HUES6 (cell line): ENCODE measurements around the gene DHX30.
"Not testable (repeated sequence)": the region's sequence is repeated elsewhere in the genome, so short reads cannot be mapped to it uniquely, and the experiment has no call there.

Experiments
- H3K27ac ChIP-seq: 2 replicates; pipeline ENCODE4 v1.7.0; 2013; ENCODE audit warnings: low read depth, mild to moderate bottlenecking, low read length, inconsistent platforms
- H3K27me3 ChIP-seq: 2 replicates; pipeline ENCODE4 v1.6.1; 2013; ENCODE audit warnings: low read length; ENCODE audit not compliant: control insufficient read depth, insufficient read depth
- H3K36me3 ChIP-seq: 2 replicates; pipeline ENCODE4 v1.6.1; 2013; ENCODE audit warnings: low read length; ENCODE audit not compliant: control insufficient read depth, insufficient read depth
- H3K4me1 ChIP-seq: 2 replicates; pipeline ENCODE4 v1.6.1; 2013; ENCODE audit warnings: low read length; ENCODE audit not compliant: control insufficient read depth, insufficient read depth
- H3K4me3 ChIP-seq: 2 replicates; pipeline ENCODE4 v1.5.1; 2013; ENCODE audit warnings: low read depth, low read length
- H3K9ac ChIP-seq: one replicate; pipeline ENCODE4 v1.6.1; 2013; ENCODE audit warnings: mild to moderate bottlenecking, low read length
- H3K9me3 ChIP-seq: 2 replicates; pipeline ENCODE4 v1.6.1; 2013; ENCODE audit warnings: low read depth, low read length; ENCODE audit not compliant: control insufficient read depth, insufficient read depth

The DHX30 gene

DNA sequence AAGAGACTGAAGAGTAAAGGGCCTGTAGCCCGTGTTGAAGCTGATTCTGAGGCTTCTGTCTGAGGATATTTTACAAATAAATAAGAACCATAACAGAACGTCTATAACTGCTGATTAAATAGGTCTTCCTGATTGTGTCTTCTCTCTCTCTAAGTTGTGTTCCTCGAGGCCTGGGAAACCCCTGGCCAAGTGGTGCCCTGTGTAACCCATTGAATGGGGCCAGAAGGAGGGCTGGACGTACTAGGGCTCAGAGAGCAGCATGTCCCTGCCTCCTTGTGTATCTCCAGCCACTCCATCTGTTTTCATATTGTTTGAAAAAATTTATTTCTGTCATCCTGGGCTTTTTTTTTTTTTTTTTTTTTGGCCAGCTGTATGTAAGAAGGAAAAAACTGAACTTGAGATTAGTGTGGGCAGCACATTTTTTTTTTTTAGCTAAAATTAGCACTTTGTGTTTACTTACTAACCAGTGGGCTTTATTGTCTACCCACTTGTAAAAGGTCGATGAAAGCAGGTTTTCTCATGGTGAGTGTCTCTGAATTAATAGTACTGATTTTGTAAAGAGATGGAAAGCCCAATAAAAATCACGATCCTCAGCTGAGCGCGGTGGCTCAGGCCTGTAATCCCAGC is 10.7 kb downstream of the DHX30 start:
- Histone ChIP-seq H3K4me1 (no peaks in the 10 kb centered on the region), H3K27me3 (no peaks in the 10 kb centered on the region), H3K9me3 (no peaks in the 10 kb centered on the region), H3K36me3 (peaks cover 71% of the 10 kb centered on the region), H3K9ac (no peak overlapping the region), H3K27ac (no peak overlapping the region), H3K4me3 (no peak overlapping the region)

DNA sequence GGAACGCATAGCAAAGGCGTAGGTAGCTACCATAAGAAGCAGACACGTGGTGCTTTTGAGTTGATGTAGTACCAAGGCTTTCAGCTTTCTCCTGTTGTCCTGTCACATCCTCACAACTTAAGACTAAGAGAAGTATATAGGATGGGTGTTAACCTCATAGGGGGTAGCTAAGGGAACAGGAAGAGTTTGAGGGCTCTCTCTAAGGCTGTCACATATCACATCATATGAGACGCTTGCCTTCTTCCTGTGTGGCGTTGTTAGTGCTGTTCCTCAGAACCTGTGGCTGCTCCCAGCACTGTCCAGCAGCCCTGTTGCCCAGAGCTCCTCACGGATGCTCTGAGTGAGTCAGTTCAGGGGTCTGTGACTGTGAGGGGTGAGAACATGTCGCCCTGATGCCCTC is 14.7 kb downstream of the DHX30 start:
- Histone ChIP-seq H3K27me3 (no peaks in the 10 kb centered on the region), H3K4me3 (no peak overlapping the region), H3K27ac (no peak overlapping the region), H3K4me1 (no peaks in the 10 kb centered on the region), H3K36me3 (peaks cover 69% of the 10 kb centered on the region), H3K9me3 (no peaks in the 10 kb centered on the region), H3K9ac (no peak overlapping the region)

DNA sequence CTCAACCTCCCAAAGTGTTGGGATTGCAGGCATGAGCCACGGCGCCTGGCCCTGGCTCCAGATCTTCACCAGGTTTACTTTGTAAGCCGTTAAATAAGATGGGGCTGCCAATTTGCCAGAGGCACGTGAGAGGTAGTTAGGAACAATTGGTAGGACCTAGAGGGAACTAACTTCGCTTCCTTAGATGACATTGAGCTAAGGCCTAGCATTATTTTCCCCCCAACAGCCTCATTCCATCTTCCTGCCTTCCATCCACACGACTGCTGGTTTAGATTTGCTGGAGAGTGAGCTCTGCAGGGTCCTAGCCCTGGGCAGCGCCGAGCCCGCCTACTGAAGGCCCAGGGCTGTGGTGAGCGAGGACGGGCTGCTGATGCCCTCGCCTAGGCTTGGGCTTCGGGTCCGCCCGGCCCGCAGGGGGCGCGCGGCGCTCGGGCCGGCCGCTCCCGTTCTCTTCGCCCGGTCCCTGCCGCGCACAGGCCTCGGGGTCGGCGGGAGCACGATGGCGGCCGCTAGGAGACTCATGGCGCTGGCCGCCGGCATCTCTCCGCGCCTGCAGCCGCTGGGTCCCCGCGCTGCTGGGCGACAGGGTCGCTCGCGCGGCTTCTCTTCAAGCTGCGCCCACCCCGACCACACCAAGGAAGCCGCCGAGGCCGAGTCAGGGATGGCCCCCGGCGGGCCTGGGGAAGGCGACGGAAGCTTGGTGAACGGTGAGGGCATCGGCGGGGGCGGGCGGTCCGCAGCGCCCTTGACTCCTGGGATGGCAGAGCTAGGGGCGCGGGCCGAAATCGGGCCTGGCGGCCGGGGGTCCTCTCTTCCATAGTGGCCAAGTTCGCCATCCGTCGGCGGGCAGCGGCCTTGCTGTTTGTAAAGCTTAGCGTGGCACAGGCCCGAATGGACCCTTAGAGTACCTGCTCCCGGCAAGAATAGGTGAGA is 21.9 kb downstream of the DHX30 start:
- Histone ChIP-seq H3K9ac (peak overlapping the region; percentile 96), H3K36me3 (peaks cover 51% of the 10 kb centered on the region), H3K4me3 (peak overlapping the region; percentile 99), H3K27ac (peak overlapping the region; percentile 92), H3K9me3 (no peaks in the 10 kb centered on the region), H3K4me1 (peaks cover 6% of the 10 kb centered on the region; the same call in 1 of the 2 replicates), H3K27me3 (no peaks in the 10 kb centered on the region)

DNA sequence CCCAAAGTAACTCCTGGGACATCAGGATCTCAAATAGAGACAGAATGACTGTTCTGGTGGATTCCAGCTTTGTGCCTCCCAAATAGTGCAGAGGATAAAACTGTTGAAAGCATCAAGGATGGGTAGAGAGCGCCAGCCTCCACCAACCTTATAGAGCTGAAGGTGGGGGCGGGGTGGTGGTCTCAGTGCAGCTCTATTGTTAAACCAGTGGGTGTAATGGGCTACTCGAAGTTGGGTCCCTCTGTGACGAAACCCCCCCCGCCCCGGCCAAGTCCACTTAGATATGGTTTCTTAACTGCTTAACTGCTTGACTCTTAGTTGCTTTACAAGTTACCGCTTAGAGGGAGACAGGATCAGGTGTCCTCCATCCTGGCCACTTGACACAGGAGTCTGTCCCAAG is 22.7 kb downstream of the DHX30 start:
- H3K27me3 ChIP-seq, result no peaks in the 10 kb centered on the region
- H3K4me3 ChIP-seq, result peak overlapping the region; percentile 99
- H3K4me1 ChIP-seq, result peaks cover 6% of the 10 kb centered on the region; the same call in 1 of the 2 replicates
- peak overlapping the region; percentile 92; the same call in 1 of the 2 replicates for H3K27ac ChIP-seq
- peaks cover 52% of the 10 kb centered on the region for H3K36me3 ChIP-seq
- peak overlapping the region; percentile 96 for H3K9ac ChIP-seq
- H3K9me3 ChIP-seq, result no peaks in the 10 kb centered on the region

DNA sequence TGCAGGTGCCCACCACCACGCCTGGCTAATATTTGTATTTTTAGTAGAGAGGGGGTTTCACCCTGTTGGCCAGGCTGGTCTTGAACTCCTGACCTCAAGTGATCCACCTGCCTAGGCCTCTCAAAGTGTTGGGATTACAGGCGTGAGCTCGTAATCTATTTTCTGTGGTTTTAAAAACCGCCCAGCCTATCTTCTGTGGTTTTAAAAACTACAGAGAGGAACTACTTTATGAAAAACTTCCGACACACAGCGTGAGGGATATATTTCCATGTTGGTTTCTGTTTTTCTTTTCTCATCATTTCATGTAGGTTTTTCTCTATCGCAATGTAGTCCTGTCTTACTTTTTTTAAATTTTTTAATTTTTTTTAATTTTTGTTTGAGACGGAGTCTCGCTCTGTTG is 26.5 kb downstream of the DHX30 start:
- H3K9ac ChIP-seq, H3K27ac ChIP-seq, H3K4me1 ChIP-seq, H3K4me3 ChIP-seq, H3K27me3 ChIP-seq, H3K9me3 ChIP-seq: not testable (repeated sequence)
- peaks cover 79% of the 10 kb centered on the region for H3K36me3 ChIP-seq

DNA sequence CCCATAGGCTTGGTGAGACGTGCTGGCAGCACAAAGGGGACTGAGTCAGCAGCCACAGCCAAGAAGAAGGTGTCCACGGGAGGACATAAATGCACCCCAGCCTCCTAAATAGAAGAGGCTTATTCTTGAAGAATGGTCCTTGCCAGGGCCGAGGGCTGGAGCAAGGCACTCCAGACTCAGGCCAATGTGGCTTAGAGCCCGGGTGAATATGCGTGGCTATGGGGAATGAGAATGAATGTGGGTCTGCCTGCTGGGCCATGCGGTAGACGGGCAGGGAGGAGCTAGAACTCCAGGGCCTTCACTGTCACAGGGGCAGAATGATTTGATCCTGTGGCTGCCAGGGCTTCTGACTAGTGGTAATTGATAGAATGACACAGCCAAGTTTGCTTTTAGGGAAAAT is 34.0 kb downstream of the DHX30 start:
- Histone ChIP-seq H3K4me3 (no peak overlapping the region), H3K36me3 (peaks cover 83% of the 10 kb centered on the region), H3K27ac (no peak overlapping the region), H3K9me3 (no peaks in the 10 kb centered on the region), H3K27me3 (no peaks in the 10 kb centered on the region), H3K4me1 (peaks cover 19% of the 10 kb centered on the region), H3K9ac (no peak overlapping the region)

DNA sequence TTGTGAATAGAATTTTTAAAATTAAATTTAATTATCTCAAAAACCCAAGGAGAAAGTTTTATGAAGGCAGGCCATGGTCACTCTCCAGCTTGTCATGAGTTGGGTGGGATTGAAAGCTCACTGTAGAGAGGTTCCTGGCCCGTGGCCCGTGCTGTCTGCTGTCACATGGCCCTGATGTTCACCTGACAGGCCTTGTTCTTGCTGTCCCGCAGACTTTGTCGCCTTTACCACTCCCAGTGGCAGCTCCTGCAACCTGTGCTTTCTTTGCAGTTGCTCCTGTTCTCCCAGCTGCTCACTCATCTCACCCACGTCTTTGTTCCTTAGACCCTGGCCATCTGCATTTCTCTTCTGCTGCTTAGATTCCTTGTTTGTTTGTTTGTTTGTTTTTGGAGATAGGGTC is 35.6 kb downstream of the DHX30 start:
- Histone ChIP-seq H3K9me3 (no peaks in the 10 kb centered on the region), H3K4me3 (no peak overlapping the region), H3K27me3 (no peaks in the 10 kb centered on the region), H3K36me3 (peaks cover 79% of the 10 kb centered on the region), H3K4me1 (peaks cover 28% of the 10 kb centered on the region), H3K27ac (no peak overlapping the region), H3K9ac (no peak overlapping the region)

DNA sequence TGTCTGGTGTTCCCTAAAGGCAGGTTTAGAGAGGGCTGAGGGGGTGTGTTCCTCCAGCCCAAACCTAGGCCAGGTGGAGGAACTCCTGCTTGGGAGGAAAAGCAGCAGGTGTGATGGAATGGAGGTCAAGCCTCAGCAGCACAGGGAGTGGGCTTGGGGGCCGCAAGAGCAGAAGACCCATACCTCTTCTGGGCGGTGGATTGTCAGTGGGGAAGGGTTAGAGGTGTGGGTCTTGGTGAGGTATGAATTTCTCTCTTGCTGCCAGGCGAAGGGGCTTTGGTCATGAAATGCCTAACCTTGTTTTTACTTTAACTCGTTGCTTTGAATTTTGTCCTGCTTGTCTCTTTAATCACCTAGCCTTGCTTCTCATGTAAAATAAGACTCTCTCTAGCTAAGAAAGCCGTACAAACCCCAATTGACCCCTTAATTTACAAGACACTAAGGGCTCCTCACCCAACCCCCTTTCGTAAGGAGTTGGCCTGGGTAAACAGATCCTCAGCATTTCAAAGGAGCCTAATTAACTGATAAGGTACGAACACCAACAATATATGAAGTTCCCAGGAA is 38.9 kb downstream of the DHX30 start:
- H3K4me3 ChIP-seq, result peak overlapping the region; percentile 20
- peaks cover 84% of the 10 kb centered on the region for H3K36me3 ChIP-seq
- H3K27me3 ChIP-seq, result no peaks in the 10 kb centered on the region
- H3K9ac ChIP-seq, result no peak overlapping the region
- no peaks in the 10 kb centered on the region for H3K9me3 ChIP-seq
- no peak overlapping the region for H3K27ac ChIP-seq
- peaks cover 28% of the 10 kb centered on the region for H3K4me1 ChIP-seq

DNA sequence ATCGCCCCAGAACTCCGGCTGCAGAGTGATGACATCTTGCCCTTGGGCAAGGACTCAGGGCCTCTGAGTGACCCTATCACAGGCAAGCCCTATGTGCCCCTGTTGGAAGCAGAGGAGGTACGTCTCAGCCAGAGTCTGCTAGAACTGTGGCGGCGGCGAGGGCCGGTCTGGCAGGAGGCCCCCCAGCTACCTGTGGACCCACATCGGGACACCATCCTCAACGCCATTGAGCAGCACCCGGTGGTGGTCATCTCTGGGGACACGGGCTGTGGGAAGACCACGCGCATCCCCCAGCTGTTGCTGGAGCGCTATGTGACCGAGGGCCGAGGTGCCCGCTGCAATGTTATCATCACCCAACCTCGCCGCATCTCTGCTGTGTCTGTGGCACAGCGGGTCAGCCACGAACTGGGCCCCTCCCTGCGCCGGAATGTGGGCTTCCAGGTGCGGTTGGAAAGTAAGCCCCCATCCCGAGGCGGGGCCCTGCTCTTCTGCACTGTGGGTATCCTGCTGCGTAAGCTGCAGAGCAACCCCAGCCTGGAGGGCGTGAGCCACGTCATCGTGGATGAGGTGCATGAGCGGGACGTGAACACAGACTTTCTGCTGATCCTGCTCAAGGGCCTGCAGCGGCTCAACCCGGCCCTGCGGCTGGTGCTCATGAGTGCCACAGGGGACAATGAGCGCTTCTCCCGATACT is 43.4 kb downstream of the DHX30 start:
- Histone ChIP-seq H3K4me3 (no peak overlapping the region), H3K9me3 (no peaks in the 10 kb centered on the region), H3K27ac (no peak overlapping the region), H3K36me3 (peaks cover 93% of the 10 kb centered on the region), H3K4me1 (peaks cover 16% of the 10 kb centered on the region), H3K27me3 (no peaks in the 10 kb centered on the region), H3K9ac (no peak overlapping the region)

DNA sequence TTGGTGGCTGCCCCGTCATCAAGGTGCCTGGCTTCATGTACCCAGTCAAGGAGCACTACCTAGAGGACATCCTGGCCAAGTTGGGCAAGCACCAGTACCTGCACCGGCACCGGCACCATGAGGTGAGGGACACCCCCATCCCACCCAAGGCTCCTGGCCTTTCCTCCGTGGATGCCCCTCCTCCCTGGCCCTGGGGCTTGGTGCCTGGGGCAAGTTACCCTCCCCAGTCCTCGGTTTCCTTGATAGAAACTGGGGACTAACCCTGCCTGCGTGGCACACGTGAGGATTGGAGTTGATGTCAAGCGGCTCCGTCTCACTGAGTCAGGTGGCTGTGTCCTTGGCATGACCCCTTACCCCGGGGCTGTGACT is 43.9 kb downstream of the DHX30 start:
- Histone ChIP-seq H3K36me3 (peaks cover 93% of the 10 kb centered on the region), H3K9ac (no peak overlapping the region), H3K27ac (no peak overlapping the region), H3K4me1 (peaks cover 10% of the 10 kb centered on the region), H3K27me3 (no peaks in the 10 kb centered on the region), H3K9me3 (no peaks in the 10 kb centered on the region), H3K4me3 (no peak overlapping the region)
